H9 (cell line): ENCODE measurements around the gene TDRD3. TPM values are rescaled to one million over a fixed set of nuclear protein-coding genes. Genes with fewer than 3 reads are reported as not detected.

Source experiments
- DNase-seq: peaks from one replicate; pipeline ENCODE4 v3.0.0-alpha.2; 2017
- H2AFZ ChIP-seq: one replicate; pipeline ENCODE4 v1.6.1; 2013; ENCODE audit warnings: mild to moderate bottlenecking, low read length, control low read depth, moderate library complexity
- H2AK5ac ChIP-seq: 2 replicates; pipeline ENCODE4 v1.6.1; 2013; ENCODE audit warnings: low read length, control low read depth, mixed read lengths; ENCODE audit not compliant: insufficient read length
- H2BK120ac ChIP-seq: one replicate; pipeline ENCODE4 v1.6.1; 2013; ENCODE audit warnings: low read depth, mild to moderate bottlenecking, low read length, control low read depth, inconsistent platforms; ENCODE audit not compliant: poor library complexity, severe bottlenecking
- H2BK12ac ChIP-seq: 2 replicates; pipeline ENCODE4 v1.6.1; 2013; ENCODE audit warnings: low read length, control low read depth, mixed read lengths, low read depth; ENCODE audit not compliant: insufficient read length
- H2BK15ac ChIP-seq: 2 replicates; pipeline ENCODE4 v1.6.1; 2013; ENCODE audit warnings: low read depth, low read length, control low read depth
- H2BK20ac ChIP-seq: one replicate; pipeline ENCODE4 v1.6.1; 2013; ENCODE audit warnings: low read depth, mild to moderate bottlenecking, low read length, control low read depth, inconsistent platforms; ENCODE audit not compliant: poor library complexity, severe bottlenecking
- H2BK5ac ChIP-seq: 2 replicates; pipeline ENCODE4 v1.6.1; 2013; ENCODE audit warnings: low read length, control low read depth, mixed read lengths; ENCODE audit not compliant: insufficient read length
- H3K14ac ChIP-seq: 2 replicates; pipeline ENCODE4 v1.6.1; 2013; ENCODE audit warnings: low read length, control low read depth; ENCODE audit not compliant: insufficient read depth
- H3K18ac ChIP-seq: 2 replicates; pipeline ENCODE4 v1.6.1; 2013; ENCODE audit warnings: low read depth, mild to moderate bottlenecking, mixed read lengths, low read length, control low read depth; ENCODE audit not compliant: insufficient read length
- H3K23ac ChIP-seq: 2 replicates; pipeline ENCODE4 v1.6.1; 2013; ENCODE audit warnings: low read length, control low read depth, mixed read lengths, low read depth; ENCODE audit not compliant: insufficient read length
- H3K23me2 ChIP-seq: 2 replicates; pipeline ENCODE4 v1.6.1; 2013; ENCODE audit warnings: low read depth, mild to moderate bottlenecking, mixed read lengths, low read length, control low read depth; ENCODE audit not compliant: insufficient read length, poor library complexity, severe bottlenecking
- H3K27ac ChIP-seq: 2 replicates; pipeline ENCODE4 v1.5.1; 2013; ENCODE audit warnings: low read length, control low read depth, mixed read lengths, low read depth; ENCODE audit not compliant: insufficient read length
- H3K27me3 ChIP-seq: 2 replicates; pipeline ENCODE4 v1.6.1; 2013; ENCODE audit warnings: low read length, control low read depth, inconsistent platforms; ENCODE audit not compliant: insufficient read depth
- H3K4ac ChIP-seq: 2 replicates; pipeline ENCODE4 v1.6.1; 2013; ENCODE audit warnings: low read depth, mild to moderate bottlenecking, control low read depth, inconsistent platforms, low read length, moderate library complexity
- H3K4me1 ChIP-seq: 2 replicates; pipeline ENCODE4 v1.6.1; 2013; ENCODE audit warnings: low read length, control low read depth, inconsistent platforms; ENCODE audit not compliant: insufficient read depth
- H3K4me2 ChIP-seq: 2 replicates; pipeline ENCODE4 v1.6.1; 2013; ENCODE audit warnings: low read length, control low read depth, mixed read lengths; ENCODE audit not compliant: insufficient read length, insufficient read depth
- H3K56ac ChIP-seq: 2 replicates; pipeline ENCODE4 v1.6.1; 2013; ENCODE audit warnings: low read depth, mild to moderate bottlenecking, mixed read lengths, low read length, control low read depth; ENCODE audit not compliant: insufficient read length
- H3K79me1 ChIP-seq: 2 replicates; pipeline ENCODE4 v1.6.1; 2013; ENCODE audit warnings: low read depth, mild to moderate bottlenecking, moderate library complexity, low read length, control low read depth, inconsistent platforms; ENCODE audit not compliant: insufficient read depth, poor library complexity, severe bottlenecking
- H3K79me2 ChIP-seq: 2 replicates; pipeline ENCODE4 v1.6.1; 2013; ENCODE audit warnings: low read length, control low read depth, inconsistent platforms; ENCODE audit not compliant: insufficient read depth
- H3K9ac ChIP-seq: 2 replicates; pipeline ENCODE4 v1.6.1; 2013; ENCODE audit warnings: low read length, control low read depth, mixed read lengths; ENCODE audit not compliant: insufficient read length; ENCODE audit errors: extremely low read depth
- H3K9me3 ChIP-seq: one replicate; pipeline ENCODE4 v1.6.1; 2013; ENCODE audit warnings: low read depth, low read length, inconsistent platforms; ENCODE audit not compliant: control insufficient read depth
- H3T11ph ChIP-seq: one replicate; pipeline ENCODE4 v1.6.1; 2013; ENCODE audit warnings: mild to moderate bottlenecking, low read length, control low read depth, inconsistent platforms
- H4K20me1 ChIP-seq: one replicate; pipeline ENCODE4 v1.6.1; 2013; ENCODE audit not compliant: control insufficient read depth, insufficient read length, insufficient read depth
- H4K5ac ChIP-seq: 2 replicates; pipeline ENCODE4 v1.6.1; 2013; ENCODE audit warnings: low read depth, mild to moderate bottlenecking, mixed read lengths, low read length, control low read depth; ENCODE audit not compliant: insufficient read length
- H4K8ac ChIP-seq: replicated peaks from 2 replicates; pipeline ENCODE4 v1.6.1; 2013; ENCODE audit warnings: low read length, control low read depth, mixed read lengths, low read depth; ENCODE audit not compliant: insufficient read length
- H4K91ac ChIP-seq: 2 replicates; pipeline ENCODE4 v1.6.1; 2013; ENCODE audit warnings: low read depth, mild to moderate bottlenecking, moderate library complexity, mixed read lengths, low read length, control low read depth; ENCODE audit not compliant: insufficient read length
- H3K27ac Mint-ChIP-seq, 3 experiments: 2 replicates in 2 of 3; 3 replicates in 1 of 3; pipeline ENCODE4 v1.8.0; 2020 to 2021; ENCODE audit warnings: mixed read lengths in 3 of 3, mild to moderate bottlenecking in 1 of 3, moderate library complexity in 1 of 3
- H3K27me3 Mint-ChIP-seq: 2 replicates; pipeline ENCODE4 v1.8.0; 2021; ENCODE audit warnings: low read depth, mild to moderate bottlenecking, moderate library complexity, mixed read lengths
- H3K36me3 Mint-ChIP-seq, 3 experiments: 2 replicates in 2 of 3; 3 replicates in 1 of 3; pipeline ENCODE4 v1.8.0; 2020 to 2021; ENCODE audit warnings: low read depth in 3 of 3, mixed read lengths in 3 of 3; ENCODE audit not compliant: insufficient read depth in 1 of 3
- H3K4me1 Mint-ChIP-seq, 2 experiments: 2 replicates each; pipeline ENCODE4 v1.8.0; 2020; ENCODE audit warnings: mixed read lengths in 2 of 2
- H3K4me3 Mint-ChIP-seq, 2 experiments: 2 replicates in 1 of 2; 3 replicates in 1 of 2; pipeline ENCODE4 v1.8.0; 2020 to 2021; ENCODE audit warnings: mild to moderate bottlenecking in 2 of 2, mixed read lengths in 2 of 2, moderate library complexity in 1 of 2
- H3K9me3 Mint-ChIP-seq, 2 experiments: 2 replicates in 1 of 2; 3 replicates in 1 of 2; pipeline ENCODE4 v1.8.0; 2020; ENCODE audit warnings: mild to moderate bottlenecking in 2 of 2, mixed read lengths in 2 of 2, moderate library complexity in 1 of 2
- CTCF ChIP-seq: fragments of 200-600 bp; sonication (generic); conservative IDR thresholded peaks from 3 replicates; pipeline ENCODE4 v1.8.0; 2021; ENCODE audit warnings: antibody characterized with exemption, mild to moderate bottlenecking
- WGBS: extraction: QIAGEN DNeasy Blood & Tissue Kit; methylation state at CpG from one replicate; pipeline ENCODE4 v1.1.7; 2013; ENCODE audit warnings: missing lambda C conversion rate, low lambda C conversion rate, mixed read lengths; ENCODE audit not compliant: insufficient read length; ENCODE audit errors: extremely low coverage; 5-methylcytosine and 5-hydroxymethylcytosine counted together
- total RNA-seq: library from RNA; stranded (reverse); gene quantifications from 2 replicates; pipeline ENCODE4 v1.2.1, GENCODE V29; 2021

Gene TDRD3
- total RNA-seq, 1 experiment from 2014 or later: 16.1 TPM

- no peak overlapping the region for H3T11ph ChIP-seq
- no peak overlapping the region for H3K14ac ChIP-seq
- no peak for DNase-seq
- H3K4me2 ChIP-seq: no peak overlapping the region
- H3K23ac ChIP-seq: no peak overlapping the region
- no CpG with 5 or more reads among the region's 4 CpGs for WGBS
- no peak overlapping the region for H3K9ac ChIP-seq
- no peak for TF ChIP-seq CTCF
- no peaks in the 10 kb centered on the region for H3K4me1 ChIP-seq
- H3K79me2 ChIP-seq: no peaks in the 10 kb centered on the region
- H2AK5ac ChIP-seq: no peak overlapping the region
- H3K4me3 Mint-ChIP-seq: no peak overlapping the region
- no peak overlapping the region for H2BK5ac ChIP-seq
- peaks cover 6% of the 10 kb centered on the region in 2 experiments for H3K9me3 Mint-ChIP-seq
- no peak overlapping the region for H3K18ac ChIP-seq
- H3K27me3 ChIP-seq: no peaks in the 10 kb centered on the region
- no peaks in the 10 kb centered on the region for H3K9me3 ChIP-seq
- no peaks in the 10 kb centered on the region for H3K27me3 Mint-ChIP-seq
- H3K23me2 ChIP-seq: no peaks in the 10 kb centered on the region
- no peak overlapping the region for H3K56ac ChIP-seq
- H3K36me3 Mint-ChIP-seq: peaks cover 4 to 11% (median 4%) of the 10 kb centered on the region in 3 experiments
- H4K91ac ChIP-seq: no peak overlapping the region
- peaks cover 0 to 3% of the 10 kb centered on the region in 2 experiments; a peak in 1 of 4 replicates for H3K4me1 Mint-ChIP-seq
- H4K20me1 ChIP-seq: no peaks in the 10 kb centered on the region
- no peak overlapping the region for H2BK15ac ChIP-seq
- H3K27ac Mint-ChIP-seq: no peak overlapping the region
- no peak overlapping the region for H2BK12ac ChIP-seq
- no peak overlapping the region for H2AFZ ChIP-seq
- no peak overlapping the region for H3K4ac ChIP-seq
- H3K79me1 ChIP-seq: no peaks in the 10 kb centered on the region
- no peak overlapping the region for H2BK20ac ChIP-seq
- H4K8ac ChIP-seq: no peak overlapping the region
- no peak overlapping the region for H3K27ac ChIP-seq
- H2BK120ac ChIP-seq: no peak overlapping the region
- no peak overlapping the region for H4K5ac ChIP-seq
Measured at GRCh38 chr13:60425332-60425731, 28.3 kb downstream of the TDRD3 start.
